Brain microvascular endothelial cell (primary cell): ENCODE data around the gene YPEL2.

Experiments
- DNase-seq: peaks from one replicate; pipeline ENCODE4 v3.0.0-alpha.2; 2020
- H3K27ac ChIP-seq: fragments of 250-450 bp; sonication (Bioruptor Pico); 2 replicates; pipeline ENCODE4 v1.5.1; 2020; ENCODE audit warnings: mild to moderate bottlenecking, moderate library complexity
- H3K27me3 ChIP-seq: fragments of 250-450 bp; sonication (Bioruptor Pico); replicated peaks from 2 replicates; pipeline ENCODE4 v1.5.1; 2020; ENCODE audit warnings: mild to moderate bottlenecking
- H3K36me3 ChIP-seq: fragments of 250-450 bp; sonication (Bioruptor Pico); replicated peaks from 2 replicates; pipeline ENCODE4 v1.5.1; 2020; ENCODE audit warnings: mild to moderate bottlenecking
- H3K4me3 ChIP-seq: 2 replicates; pipeline ENCODE4 v1.5.1; 2011; ENCODE audit warnings: low read depth, mild to moderate bottlenecking, control low read depth, low read length, moderate library complexity
- in situ Hi-C: cut with HindIII; loops from 2 replicates; pipeline ENCODE4 v1.10.0; 2017; ENCODE audit warnings: low sequenced_read_pairs, low pct_ligation_motif_present
- TF ChIP-seq, protein P1 (sequence below): IDR thresholded peaks from 2 replicates; pipeline ENCODE4 v1.5.1; 2011; ENCODE audit warnings: low read depth, mild to moderate bottlenecking, moderate library complexity, low read length, control low read depth, inconsistent platforms; ENCODE audit errors: missing control alignments

The YPEL2 gene

DNA sequence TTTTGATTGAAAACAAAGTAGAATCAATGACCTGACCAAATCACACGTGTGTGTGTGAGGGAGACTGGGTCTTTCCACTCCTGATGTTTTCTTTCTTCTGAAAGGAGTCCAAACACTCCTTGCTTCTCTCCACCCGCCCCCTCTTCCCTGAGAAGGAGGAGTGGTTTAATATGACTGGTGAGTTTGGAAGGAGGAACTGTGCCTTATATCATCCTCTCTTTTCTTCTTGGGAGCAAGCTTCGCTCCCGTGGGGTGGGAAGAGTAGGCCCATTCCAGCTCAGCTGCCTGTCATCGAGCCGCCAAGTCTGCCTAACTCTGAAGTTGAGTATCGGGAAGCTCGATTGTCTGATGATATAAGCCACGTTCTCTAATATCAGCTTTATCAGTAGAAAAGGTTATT lies 96.5 kb downstream of the YPEL2 start:
- in situ Hi-C loops, result loop anchor here (25.0 kb wide), 1 partner anchor 91 kb away; the partner anchor contains the start of gene YPEL2
- Histone ChIP-seq H3K27ac (peak overlapping the region; percentile 78), H3K27me3 (no peaks in the 10 kb centered on the region), H3K36me3 (no peaks in the 10 kb centered on the region), H3K4me3 (no peak overlapping the region)
- no peak for DNase-seq
- TF ChIP-seq, protein P1, sequence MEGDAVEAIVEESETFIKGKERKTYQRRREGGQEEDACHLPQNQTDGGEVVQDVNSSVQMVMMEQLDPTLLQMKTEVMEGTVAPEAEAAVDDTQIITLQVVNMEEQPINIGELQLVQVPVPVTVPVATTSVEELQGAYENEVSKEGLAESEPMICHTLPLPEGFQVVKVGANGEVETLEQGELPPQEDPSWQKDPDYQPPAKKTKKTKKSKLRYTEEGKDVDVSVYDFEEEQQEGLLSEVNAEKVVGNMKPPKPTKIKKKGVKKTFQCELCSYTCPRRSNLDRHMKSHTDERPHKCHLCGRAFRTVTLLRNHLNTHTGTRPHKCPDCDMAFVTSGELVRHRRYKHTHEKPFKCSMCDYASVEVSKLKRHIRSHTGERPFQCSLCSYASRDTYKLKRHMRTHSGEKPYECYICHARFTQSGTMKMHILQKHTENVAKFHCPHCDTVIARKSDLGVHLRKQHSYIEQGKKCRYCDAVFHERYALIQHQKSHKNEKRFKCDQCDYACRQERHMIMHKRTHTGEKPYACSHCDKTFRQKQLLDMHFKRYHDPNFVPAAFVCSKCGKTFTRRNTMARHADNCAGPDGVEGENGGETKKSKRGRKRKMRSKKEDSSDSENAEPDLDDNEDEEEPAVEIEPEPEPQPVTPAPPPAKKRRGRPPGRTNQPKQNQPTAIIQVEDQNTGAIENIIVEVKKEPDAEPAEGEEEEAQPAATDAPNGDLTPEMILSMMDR, result no peak

DNA sequence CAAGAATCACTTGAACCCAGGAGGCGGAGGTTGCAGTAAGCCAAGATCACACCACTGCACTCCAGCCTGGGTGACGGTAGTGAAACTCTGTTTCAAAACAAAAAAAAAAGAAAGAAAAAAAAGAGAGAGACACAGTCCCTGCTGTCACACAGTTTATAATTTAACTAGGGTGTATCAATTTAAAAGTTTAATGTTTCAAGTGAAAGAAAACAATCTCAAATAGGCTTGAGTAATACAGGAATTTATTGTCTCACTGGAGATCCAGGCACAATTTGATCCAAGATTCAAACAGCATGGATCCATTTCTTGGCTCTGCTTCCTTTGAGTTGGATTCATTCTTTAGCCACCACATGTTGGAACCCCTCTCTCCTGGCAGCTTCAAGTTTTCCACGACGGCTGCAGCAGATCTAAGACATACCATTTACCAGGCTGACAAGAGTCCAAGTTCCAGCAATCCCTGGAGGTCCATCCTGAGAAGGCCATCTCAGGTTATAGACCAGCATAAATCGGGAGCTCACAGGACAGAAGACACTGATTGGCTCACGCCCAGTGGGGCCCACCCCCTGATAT lies 97.5 kb downstream of the YPEL2 start:
- in situ Hi-C loops, result loop anchor here (25.0 kb wide), 1 partner anchor 92 kb away; the partner anchor contains the start of gene YPEL2
- DNase-seq, result no peak
- no peak overlapping the region for H3K27ac ChIP-seq

DNA sequence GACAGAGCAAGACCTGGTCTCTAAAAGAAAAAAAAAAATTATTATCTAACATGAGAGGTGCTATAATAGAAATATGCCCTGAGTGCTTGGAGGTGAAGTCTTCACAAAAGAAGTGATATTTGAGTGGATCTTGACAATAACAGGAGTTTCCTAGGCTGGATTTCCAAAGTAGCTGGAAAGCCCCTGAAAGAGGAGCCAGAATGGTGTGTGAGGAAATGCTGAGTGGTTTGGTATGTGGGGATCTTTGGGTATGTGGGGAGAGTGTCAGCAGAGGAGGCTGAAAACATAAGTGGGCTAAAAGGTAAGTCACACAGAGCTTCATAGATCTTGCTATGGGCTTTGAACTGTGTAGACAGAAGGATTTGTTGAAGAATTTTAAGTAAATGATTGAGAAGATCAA lies 100.1 kb downstream of the YPEL2 start:
- H3K27ac ChIP-seq, result no peak overlapping the region
- H3K4me3 ChIP-seq, result no peak overlapping the region
- in situ Hi-C loops, result loop anchor here (25.0 kb wide), 1 partner anchor 94 kb away; the partner anchor contains the start of gene YPEL2

More for the DNA sequence above, 97.5 kb downstream of the YPEL2 start:
- Histone ChIP-seq H3K4me3 (no peak overlapping the region), H3K36me3 (no peaks in the 10 kb centered on the region), H3K27me3 (no peaks in the 10 kb centered on the region)
- TF ChIP-seq, protein P1, result no peak

DNA sequence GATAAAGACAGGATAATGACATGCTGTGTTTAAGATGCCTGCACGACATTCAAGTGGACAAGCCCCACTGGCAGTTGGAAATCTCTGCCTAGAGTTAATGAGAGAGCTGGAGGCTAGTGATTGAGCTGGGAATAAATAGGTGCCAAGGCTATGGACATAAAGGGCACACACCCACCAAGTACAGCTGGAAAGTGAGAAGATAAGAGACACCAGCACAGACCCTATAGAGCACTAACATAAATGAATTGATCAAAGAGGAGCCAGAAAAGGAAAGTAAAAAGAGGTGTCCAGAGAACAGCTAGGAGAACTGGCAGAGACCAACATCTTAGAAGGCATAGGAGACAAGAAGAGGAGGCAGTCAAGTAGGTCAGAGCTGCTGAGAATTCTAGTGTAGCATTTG lies 101.2 kb downstream of the YPEL2 start:
- Histone ChIP-seq H3K27me3 (no peaks in the 10 kb centered on the region), H3K36me3 (no peaks in the 10 kb centered on the region), H3K4me3 (no peak overlapping the region), H3K27ac (no peak overlapping the region)
- TF ChIP-seq, protein P1, result no peak
- in situ Hi-C loops, result loop anchor here (25.0 kb wide), 1 partner anchor 95 kb away; the partner anchor contains the start of gene YPEL2
- no peak for DNase-seq

More for the DNA sequence above, 100.1 kb downstream of the YPEL2 start:
- TF ChIP-seq, protein P1, result no peak
- DNase-seq, result no peak
- Histone ChIP-seq H3K27me3 (no peaks in the 10 kb centered on the region), H3K36me3 (no peaks in the 10 kb centered on the region)

DNA sequence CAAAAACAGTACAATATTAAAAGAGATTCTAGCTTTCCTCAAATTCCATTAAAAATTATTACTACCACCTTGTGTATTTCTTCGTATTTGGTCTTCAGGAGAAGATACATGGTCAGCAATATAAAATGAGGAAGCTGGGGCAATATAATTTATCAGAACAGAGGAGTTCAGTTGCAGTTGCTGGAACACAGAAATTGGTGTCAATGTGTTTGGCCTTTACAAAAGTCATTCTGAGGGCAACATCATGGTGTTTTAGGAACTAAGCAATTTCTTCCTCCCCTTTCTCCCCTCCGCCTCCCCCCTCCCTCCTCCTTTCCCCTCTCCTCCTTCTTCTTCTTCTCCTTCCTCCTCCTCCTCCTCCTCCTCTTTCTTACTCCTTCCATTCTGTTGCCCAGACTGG lies 102.1 kb downstream of the YPEL2 start:
- TF ChIP-seq, protein P1, result no peak
- in situ Hi-C loops, result loop anchor here (25.0 kb wide), 1 partner anchor 96 kb away; the partner anchor contains the start of gene YPEL2
- no peaks in the 10 kb centered on the region for H3K36me3 ChIP-seq
- no peak overlapping the region for H3K4me3 ChIP-seq
- DNase-seq, result no peak
- no peak overlapping the region for H3K27ac ChIP-seq
- H3K27me3 ChIP-seq, result no peaks in the 10 kb centered on the region
